OCI-LY3 (cell line): ENCODE results near the gene LLPH.

Source experiments
- H2AFZ ChIP-seq: fragments of 200-600, 300-600 bp; shearing (Covaris generic); 2 replicates; pipeline ENCODE4 v1.6.0; 2014; ENCODE audit warnings: antibody characterized with exemption, low read depth, low read length
- H3K27ac ChIP-seq: fragments of 200-600, 300-600 bp; sonication (generic); 2 replicates; pipeline ENCODE4 v1.5.1; 2014; ENCODE audit warnings: mild to moderate bottlenecking, low read length, moderate library complexity, mixed read lengths
- H3K27me3 ChIP-seq: fragments of 200-600, 300-600 bp; sonication (generic); 2 replicates; pipeline ENCODE4 v1.6.1; 2014; ENCODE audit warnings: low read depth, low read length, mixed read lengths
- H3K36me3 ChIP-seq: fragments of 200-600, 300-600 bp; sonication (generic); replicated peaks from 2 replicates; pipeline ENCODE3; 2014; ENCODE audit warnings: low read depth, low read length, mixed read lengths
- H3K4me1 ChIP-seq: fragments of 300-600, 200-600 bp; sonication (generic); 2 replicates; pipeline ENCODE4 v1.6.1; 2014; ENCODE audit warnings: low read length, mixed read lengths
- H3K4me2 ChIP-seq: fragments of 200-600, 300-600 bp; sonication (generic); 2 replicates; pipeline ENCODE4 v1.6.1; 2014; ENCODE audit warnings: low read length, mixed read lengths
- H3K4me3 ChIP-seq: fragments of 300-600, 200-600 bp; sonication (generic); 2 replicates; pipeline ENCODE4 v1.5.1; 2014; ENCODE audit warnings: antibody characterized with exemption, mild to moderate bottlenecking, low read length, moderate library complexity
- H3K79me2 ChIP-seq: fragments of 300-600, 200-600 bp; shearing (Covaris generic); 2 replicates; pipeline ENCODE4 v1.6.1; 2014; ENCODE audit warnings: mild to moderate bottlenecking, low read length, mixed read lengths
- H3K9ac ChIP-seq: fragments of 300-600, 200-600 bp; shearing (Covaris generic); 2 replicates; pipeline ENCODE4 v1.6.0; 2014; ENCODE audit warnings: mild to moderate bottlenecking, low read length, moderate library complexity
- H3K9me3 ChIP-seq: fragments of 200-600, 300-600 bp; shearing (Covaris generic); 2 replicates; pipeline ENCODE4 v1.6.1; 2014; ENCODE audit warnings: low read length, mixed read lengths; ENCODE audit not compliant: insufficient read depth
- H4K20me1 ChIP-seq: fragments of 200-600, 300-600 bp; sonication (generic); 2 replicates; pipeline ENCODE4 v1.6.1; 2016; ENCODE audit warnings: low read length, mixed read lengths; ENCODE audit not compliant: insufficient read depth
- EZH2phosphoT487 ChIP-seq: fragments of 200-600 bp; shearing (Covaris generic); IDR thresholded peaks from 2 replicates; pipeline ENCODE4 v1.6.1; 2018; ENCODE audit warnings: antibody characterized with exemption, mixed run types, low read depth
- TF ChIP-seq, protein P1 (sequence below): fragments of 200-600, 300-600 bp; sonication (generic); IDR thresholded peaks from 2 replicates; pipeline ENCODE4 v1.5.1; 2014; ENCODE audit warnings: antibody characterized with exemption, low read length, low read depth

LLPH gene

DNA sequence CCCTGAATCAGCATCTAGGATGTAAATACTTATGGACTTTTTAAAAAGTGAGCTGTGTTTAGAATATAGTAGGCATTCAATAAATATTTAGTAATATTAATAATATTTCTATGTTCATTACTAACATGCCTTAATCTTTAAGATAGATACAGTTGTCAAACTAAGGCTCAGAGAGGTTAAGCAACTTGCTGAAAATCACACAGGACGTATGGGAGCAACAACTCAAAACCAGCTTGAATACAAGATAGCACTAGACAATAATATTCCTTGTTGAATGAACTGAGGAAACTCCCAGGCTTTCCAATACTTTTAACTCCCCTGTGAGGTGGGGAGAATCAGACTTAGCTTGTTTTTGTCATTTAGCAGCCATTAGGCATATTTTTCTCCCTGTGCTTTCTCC is 45.3 kb downstream of the LLPH start:
- no peak overlapping the region for H3K4me2 ChIP-seq
- no peak overlapping the region for H3K4me3 ChIP-seq
- no peak overlapping the region for H3K27ac ChIP-seq
- H3K79me2 ChIP-seq = no peaks in the 10 kb centered on the region
- TF ChIP-seq EZH2phosphoT487 = no peak
- TF ChIP-seq, protein P1, sequence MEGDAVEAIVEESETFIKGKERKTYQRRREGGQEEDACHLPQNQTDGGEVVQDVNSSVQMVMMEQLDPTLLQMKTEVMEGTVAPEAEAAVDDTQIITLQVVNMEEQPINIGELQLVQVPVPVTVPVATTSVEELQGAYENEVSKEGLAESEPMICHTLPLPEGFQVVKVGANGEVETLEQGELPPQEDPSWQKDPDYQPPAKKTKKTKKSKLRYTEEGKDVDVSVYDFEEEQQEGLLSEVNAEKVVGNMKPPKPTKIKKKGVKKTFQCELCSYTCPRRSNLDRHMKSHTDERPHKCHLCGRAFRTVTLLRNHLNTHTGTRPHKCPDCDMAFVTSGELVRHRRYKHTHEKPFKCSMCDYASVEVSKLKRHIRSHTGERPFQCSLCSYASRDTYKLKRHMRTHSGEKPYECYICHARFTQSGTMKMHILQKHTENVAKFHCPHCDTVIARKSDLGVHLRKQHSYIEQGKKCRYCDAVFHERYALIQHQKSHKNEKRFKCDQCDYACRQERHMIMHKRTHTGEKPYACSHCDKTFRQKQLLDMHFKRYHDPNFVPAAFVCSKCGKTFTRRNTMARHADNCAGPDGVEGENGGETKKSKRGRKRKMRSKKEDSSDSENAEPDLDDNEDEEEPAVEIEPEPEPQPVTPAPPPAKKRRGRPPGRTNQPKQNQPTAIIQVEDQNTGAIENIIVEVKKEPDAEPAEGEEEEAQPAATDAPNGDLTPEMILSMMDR = no peak
- H3K27me3 ChIP-seq = no peaks in the 10 kb centered on the region
- peaks cover 3% of the 10 kb centered on the region; the same call in 1 of the 2 replicates for H3K9me3 ChIP-seq
- H4K20me1 ChIP-seq = no peaks in the 10 kb centered on the region
- H3K36me3 ChIP-seq = no peaks in the 10 kb centered on the region
- H3K9ac ChIP-seq = no peak overlapping the region
- peaks cover 8% of the 10 kb centered on the region for H3K4me1 ChIP-seq
- no peak overlapping the region for H2AFZ ChIP-seq

DNA sequence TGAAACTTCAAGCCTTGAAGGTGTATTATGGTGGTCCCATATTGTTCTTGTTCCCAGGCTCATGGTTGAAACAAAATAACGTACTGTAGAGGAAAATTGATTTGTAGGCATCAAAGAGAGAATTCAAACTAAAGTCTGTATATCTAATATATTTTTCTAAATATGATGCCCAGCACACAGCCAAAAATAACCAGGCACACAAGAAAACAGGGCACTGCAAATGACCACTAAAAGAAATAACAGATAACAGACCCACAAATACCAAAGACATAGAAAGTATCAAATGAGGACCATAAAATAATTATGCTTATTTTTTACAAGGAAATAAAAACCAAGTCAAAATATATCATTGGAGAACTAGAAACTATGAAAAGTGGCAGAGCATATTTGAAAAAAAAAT is 46.8 kb downstream of the LLPH start:
- H3K4me2 ChIP-seq = no peak overlapping the region
- no peak overlapping the region for H3K9ac ChIP-seq
- peaks cover 3% of the 10 kb centered on the region; the same call in 1 of the 2 replicates for H3K9me3 ChIP-seq
- H3K27ac ChIP-seq = no peak overlapping the region
- no peaks in the 10 kb centered on the region for H3K36me3 ChIP-seq
- no peak overlapping the region for H2AFZ ChIP-seq
- H4K20me1 ChIP-seq = no peaks in the 10 kb centered on the region
- no peaks in the 10 kb centered on the region for H3K27me3 ChIP-seq
- no peaks in the 10 kb centered on the region for H3K79me2 ChIP-seq
- H3K4me3 ChIP-seq = no peak overlapping the region
- H3K4me1 ChIP-seq = peaks cover 4% of the 10 kb centered on the region; the same call in 1 of the 2 replicates
- no peak for TF ChIP-seq EZH2phosphoT487
- TF ChIP-seq, protein P1 = no peak

DNA sequence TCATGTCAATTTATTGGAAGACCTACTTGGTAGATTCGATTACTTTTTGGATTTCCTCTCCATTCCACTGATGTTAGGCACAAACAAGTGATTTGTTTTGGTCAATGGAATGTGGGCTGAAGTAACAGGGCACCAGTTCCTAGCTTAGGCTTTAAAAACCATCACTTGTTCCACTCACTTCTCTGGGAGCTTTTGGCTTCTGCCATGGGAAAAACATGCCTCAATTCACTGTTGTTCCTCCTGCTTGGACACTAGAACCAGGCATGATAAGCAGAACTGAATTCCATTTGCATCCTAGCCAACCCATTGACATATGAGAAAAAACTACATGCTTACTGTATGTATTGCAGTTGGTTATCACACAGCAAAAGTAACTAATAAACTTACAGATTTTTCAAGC is 47.8 kb downstream of the LLPH start:
- no peak for TF ChIP-seq EZH2phosphoT487
- TF ChIP-seq, protein P1 = no peak
- H2AFZ ChIP-seq = no peak overlapping the region
- H3K27me3 ChIP-seq = no peaks in the 10 kb centered on the region
- no peak overlapping the region for H3K4me3 ChIP-seq
- H3K9ac ChIP-seq = no peak overlapping the region
- no peak overlapping the region for H3K27ac ChIP-seq
- no peaks in the 10 kb centered on the region for H4K20me1 ChIP-seq
- no peaks in the 10 kb centered on the region for H3K36me3 ChIP-seq
- peaks cover 4% of the 10 kb centered on the region; the same call in 1 of the 2 replicates for H3K4me1 ChIP-seq
- no peaks in the 10 kb centered on the region for H3K79me2 ChIP-seq
- H3K4me2 ChIP-seq = no peak overlapping the region
- peaks cover 3% of the 10 kb centered on the region; the same call in 1 of the 2 replicates for H3K9me3 ChIP-seq

DNA sequence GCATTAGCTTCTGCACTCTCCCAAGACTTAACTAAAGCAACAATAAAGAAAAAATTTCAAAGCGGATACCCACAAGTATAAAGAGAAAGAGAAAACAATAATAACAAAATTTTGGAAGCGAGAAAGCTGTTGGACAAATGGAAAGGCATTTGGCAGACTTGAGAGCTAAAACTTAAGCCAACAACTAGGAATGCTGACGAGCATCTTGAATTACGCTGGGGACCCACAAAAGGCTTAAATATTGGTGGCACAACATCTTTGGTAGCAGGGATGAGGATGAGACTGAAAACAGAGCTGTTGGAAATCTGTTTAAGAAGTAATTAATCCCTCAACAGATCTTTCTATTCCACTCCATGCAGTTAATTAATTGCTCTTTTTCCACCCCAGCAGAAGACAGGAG is 49.8 kb downstream of the LLPH start:
- Histone ChIP-seq H2AFZ (no peak overlapping the region), H4K20me1 (no peaks in the 10 kb centered on the region), H3K27me3 (no peaks in the 10 kb centered on the region), H3K4me1 (no peaks in the 10 kb centered on the region), H3K9me3 (peaks cover 3% of the 10 kb centered on the region; the same call in 1 of the 2 replicates), H3K4me3 (no peak overlapping the region), H3K9ac (no peak overlapping the region), H3K79me2 (no peaks in the 10 kb centered on the region), H3K36me3 (no peaks in the 10 kb centered on the region), H3K4me2 (no peak overlapping the region), H3K27ac (no peak overlapping the region)
- TF ChIP-seq, protein P1 = no peak
- TF ChIP-seq EZH2phosphoT487 = no peak
